GM20431 (cell line): ENCODE results near the gene MYH15.

Experiments
- in situ Hi-C: fragments of 300-500 bp; cut with MseI, MboI; formaldehyde crosslinking; loops from one replicate; pipeline ENCODE4 v1.15.0; 2020; ENCODE audit warnings: low sequenced_read_pairs; ENCODE audit not compliant: unreplicated experiment

MYH15 gene

DNA sequence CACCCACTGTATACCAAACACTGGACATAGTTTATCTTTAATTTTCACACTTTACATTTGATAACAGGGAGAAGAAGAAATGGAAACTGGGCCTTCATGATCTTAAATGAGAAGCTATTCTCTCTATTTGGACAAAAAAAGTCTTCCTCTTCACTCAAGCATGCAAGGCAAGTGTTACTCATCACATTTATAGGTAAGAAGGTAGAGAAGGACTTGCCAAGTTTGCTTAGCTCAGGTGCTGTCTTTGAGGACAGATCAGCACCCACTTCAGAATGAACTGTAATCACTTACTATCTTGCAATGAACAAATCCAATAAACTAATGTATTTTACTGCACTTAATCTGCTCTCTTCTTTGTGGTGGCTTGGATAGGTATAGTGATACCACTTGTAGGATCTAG, 1.1 kb upstream of the MYH15 start:
- in situ Hi-C loops, result no loop called here

GRCh38 chr3:108511055-108511454, 659 bp upstream of the MYH15 start:
- in situ Hi-C loops, result no loop called here

DNA sequence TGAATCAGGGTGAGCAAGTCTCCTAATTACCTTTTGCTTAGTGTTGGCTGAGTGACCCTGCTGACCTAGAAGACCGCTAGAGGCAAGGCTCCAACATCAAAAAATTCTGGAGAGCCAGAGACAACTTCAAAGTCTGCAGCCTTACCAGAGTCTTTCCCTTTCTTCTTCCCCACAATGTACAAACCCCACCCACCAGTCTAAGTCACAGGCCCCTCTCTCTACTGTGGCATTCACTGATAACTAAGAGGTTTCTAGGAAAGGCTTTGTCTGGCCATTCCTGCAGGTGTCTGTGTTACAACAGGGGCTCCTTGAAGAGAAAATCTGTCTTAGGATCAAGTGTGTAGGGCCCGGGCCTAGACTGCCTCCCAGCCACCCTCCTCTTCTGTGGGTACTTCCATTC, 525 bp downstream of the MYH15 start:
- in situ Hi-C loops, result no loop called here

DNA sequence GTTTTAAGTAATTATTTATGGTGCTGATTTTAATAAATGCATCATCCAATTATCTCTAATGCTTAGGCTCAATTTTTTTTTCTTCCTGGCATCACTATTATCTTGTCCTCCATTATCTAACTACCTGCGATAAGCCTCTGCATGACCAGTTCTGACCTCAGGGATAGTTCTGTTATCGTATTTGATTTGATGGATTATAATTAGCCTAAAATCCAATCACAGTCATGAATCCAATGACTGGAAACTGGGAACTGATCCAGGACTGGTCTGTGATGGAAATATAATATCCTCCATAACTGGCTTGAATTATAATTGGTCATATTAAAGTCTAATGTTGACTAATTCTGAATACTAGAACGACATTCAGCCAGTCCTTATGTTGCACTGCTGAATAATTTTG, 1.1 kb downstream of the MYH15 start:
- in situ Hi-C loops, result no loop called here

DNA sequence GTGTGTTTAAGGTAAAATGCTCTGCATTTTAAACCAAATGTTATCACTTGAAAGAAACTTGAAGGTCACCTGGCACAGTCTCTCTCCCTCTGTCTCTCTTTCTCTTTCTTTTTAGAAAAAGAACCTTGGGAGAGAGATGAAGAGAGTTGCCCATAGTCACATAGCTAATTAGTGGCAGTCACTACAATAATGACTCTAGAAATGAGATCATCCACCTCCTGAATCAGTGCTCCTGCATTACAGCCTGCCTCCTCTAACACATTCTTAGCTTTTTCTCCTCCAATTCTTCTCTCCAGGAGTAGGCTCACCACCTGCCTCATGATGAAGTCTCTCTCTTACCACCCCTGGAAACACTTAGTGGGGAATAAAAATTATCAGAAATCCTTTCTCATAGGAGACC, 2.5 kb downstream of the MYH15 start:
- in situ Hi-C loops, result no loop called here

DNA sequence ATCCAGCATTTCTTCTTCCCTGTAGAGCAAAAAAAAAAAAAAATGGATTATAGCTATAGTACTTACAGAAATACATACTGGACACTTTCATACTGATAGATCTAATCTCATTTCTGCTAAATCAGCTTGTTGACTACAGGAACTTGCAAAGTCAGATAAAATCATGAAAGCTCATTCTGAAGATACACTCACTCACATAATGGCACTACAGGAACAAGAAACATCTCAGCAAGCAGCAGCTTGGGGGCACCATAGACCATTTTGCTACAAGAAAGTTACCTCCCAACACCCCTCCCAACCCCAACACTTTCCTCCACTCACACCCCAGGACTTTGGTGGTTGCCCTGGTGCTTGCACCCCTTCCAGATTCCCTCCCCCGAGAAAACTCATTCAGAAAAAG, 4.6 kb downstream of the MYH15 start:
- in situ Hi-C loops, result no loop called here

- in situ Hi-C loops, result no loop called here
Measured at GRCh38 chr3:108503722-108504121, 6.7 kb downstream of the MYH15 start.

DNA sequence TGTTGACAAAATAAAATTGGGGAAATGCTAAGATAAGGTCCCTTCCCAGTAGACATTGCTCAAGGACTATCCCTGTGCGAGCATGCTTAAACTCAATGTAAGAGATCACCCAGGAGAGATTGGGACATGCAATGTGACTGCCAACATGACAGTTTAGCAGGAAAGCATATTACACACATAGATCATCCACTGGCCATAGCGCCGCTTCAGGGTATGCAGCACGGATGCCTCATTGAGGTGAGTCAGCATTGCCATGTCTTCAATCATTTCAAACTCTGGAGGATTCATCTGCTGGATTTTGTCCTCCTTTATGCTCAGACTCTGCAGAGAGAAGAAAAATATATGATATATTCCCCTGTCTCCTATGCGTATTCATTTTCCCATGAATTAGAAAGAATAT, 8.9 kb downstream of the MYH15 start:
- in situ Hi-C loops, result no loop called here

DNA sequence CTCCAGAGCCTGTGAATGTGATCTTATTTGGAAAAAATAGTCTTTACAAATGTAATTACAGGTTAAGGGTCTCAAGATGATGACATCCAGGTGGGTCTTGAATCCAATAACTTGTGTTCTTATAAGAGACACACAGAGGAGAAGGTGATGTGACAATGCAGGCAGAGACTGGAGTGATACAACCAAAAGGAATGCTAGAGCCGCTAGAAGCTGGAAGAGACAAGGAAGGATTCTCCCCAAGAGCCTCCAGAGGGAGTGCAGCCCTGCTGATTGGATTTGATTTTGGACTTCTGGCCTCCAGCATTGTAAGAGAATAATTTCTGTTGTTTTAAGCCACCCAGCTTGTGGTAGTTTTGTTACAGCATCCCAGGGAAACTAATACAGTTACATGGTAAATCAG, 9.7 kb downstream of the MYH15 start:
- in situ Hi-C loops, result no loop called here

DNA sequence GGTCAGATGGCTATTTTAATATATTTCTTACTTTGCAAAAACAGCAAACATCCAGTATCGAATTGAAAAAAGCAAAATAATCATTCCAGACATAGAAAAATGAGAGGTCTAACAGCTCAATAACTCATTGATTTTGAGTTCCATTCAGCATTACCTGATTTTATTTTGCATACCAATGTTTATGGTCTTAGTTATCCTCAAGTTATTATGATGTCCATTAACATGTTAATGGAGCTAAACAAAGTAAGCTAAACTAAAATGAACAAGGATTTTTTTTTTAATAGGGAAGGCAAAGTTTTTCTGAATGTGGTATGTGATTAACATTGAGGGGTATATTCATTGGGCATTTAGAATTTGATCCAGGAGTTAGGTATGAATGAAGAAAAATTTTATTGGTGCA, 13.1 kb downstream of the MYH15 start:
- in situ Hi-C loops, result loop anchor here (10.0 to 25.0 kb wide), 2 partner anchors 58 to 415 kb away; no protein-coding TSS in a partner anchor

DNA sequence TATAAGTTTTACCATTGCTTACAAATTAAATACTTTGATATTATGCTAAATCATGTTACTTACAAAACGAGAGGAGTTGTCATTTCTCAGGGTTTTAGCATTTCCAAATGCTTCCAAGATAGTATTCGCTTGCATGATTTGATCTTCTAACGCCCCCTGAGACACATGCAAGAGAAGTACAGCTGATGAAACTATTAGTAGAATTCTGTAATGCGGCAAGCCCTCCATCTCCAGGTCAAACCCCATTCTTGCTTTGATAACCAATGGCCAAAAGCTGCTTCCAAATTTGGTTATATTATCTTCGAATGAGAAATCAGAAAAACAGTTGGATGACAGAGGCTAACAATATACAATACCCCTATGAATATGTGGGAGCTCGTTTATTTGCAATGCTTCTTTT, 14.7 kb downstream of the MYH15 start:
- in situ Hi-C loops, result loop anchor here (10.0 to 25.0 kb wide), 2 partner anchors 59 to 417 kb away; no protein-coding TSS in a partner anchor

GRCh38 chr3:108494906-108495531, 15.4 kb downstream of the MYH15 start:
- in situ Hi-C loops, result loop anchor here (10.0 to 25.0 kb wide), 2 partner anchors 60 to 417 kb away; no protein-coding TSS in a partner anchor

DNA sequence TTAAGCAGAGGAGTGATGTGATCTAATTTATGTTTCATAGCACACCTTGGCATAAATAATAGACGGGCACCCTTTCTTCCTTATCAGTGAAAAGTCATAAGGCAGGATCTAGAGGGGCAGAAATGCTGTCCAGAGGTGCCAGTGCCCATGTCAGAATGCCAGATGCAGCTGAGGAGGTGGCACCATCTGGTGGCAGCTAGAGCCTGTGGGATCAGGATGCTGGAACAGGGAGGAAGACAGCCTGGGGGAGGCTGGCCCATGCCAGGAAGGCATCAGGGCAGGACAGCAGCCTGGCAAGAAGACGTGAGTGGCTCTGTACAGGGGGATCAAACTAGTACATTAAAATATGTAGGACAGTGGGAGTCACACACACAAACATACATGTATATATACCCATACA, 16.5 kb downstream of the MYH15 start:
- in situ Hi-C loops, result loop anchor here (10.0 to 25.0 kb wide), 2 partner anchors 61 to 418 kb away; no protein-coding TSS in a partner anchor

- in situ Hi-C loops, result loop anchor here (10.0 to 25.0 kb wide), 2 partner anchors 63 to 421 kb away; no protein-coding TSS in a partner anchor
Measured at GRCh38 chr3:108491456-108491855, 18.9 kb downstream of the MYH15 start.

DNA sequence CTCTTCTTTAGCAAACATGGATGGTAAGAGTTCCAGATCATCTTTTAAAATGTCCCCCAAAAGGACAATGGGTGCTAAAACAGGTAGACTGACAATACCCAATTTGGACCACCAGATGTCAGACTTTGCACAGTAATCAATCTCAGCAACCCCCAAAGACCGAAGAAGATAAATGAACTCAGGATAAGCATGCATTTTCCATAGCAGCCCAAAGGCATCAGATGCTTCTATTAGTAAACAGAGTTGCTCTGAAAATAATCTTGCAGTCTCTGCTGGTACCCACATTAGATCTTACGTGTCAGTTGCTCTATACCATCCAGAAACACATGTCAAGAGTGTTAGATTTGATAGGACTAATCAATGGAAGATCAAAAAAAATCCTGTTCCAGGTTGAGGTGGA, 20.6 kb downstream of the MYH15 start:
- in situ Hi-C loops, result loop anchor here (10.0 to 25.0 kb wide), 2 partner anchors 65 to 423 kb away; no protein-coding TSS in a partner anchor

DNA sequence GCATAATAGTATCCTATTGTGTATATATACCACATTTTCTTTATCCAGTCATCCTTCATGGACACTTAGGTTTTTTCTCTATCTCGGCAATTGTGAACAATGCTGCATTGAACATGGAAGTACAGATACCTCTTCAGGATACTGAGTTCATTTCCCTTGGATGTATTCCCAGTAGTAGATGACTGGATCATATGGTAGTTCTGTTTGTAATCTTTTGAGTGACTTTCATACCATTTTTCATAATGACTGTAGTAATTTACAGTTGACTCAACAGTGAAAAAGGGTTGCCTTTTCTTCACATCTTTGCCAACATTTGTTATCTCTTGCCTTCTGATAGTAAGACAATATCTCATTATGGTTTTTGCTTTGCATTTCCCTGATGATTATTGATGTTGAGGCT, 21.8 kb downstream of the MYH15 start:
- in situ Hi-C loops, result loop anchor here (25.0 kb wide), 1 partner anchor 424 kb away; no protein-coding TSS in a partner anchor

- in situ Hi-C loops, result loop anchor here (25.0 kb wide), 1 partner anchor 425 kb away; no protein-coding TSS in a partner anchor
Measured at GRCh38 chr3:108487439-108487838, 23.0 kb downstream of the MYH15 start.

DNA sequence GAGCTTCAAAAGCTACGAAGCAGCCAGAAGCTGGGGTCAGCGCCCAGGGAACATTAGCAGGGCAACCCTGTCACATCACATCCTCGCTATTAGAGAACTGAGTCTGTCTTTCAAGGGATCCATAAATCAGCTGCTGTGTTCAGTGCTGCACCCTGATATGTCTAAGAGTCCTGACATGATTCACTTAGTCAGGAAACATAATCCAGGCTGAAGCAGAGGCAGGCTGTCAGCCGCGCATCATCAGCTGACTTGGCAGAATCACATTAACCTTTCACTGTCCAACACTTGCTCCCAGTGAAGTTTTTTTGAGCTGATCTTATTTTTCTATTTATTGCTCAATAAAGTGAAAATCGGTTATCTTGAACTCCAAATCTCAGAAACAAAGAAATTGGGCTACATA, 23.5 kb downstream of the MYH15 start:
- in situ Hi-C loops, result loop anchor here (25.0 kb wide), 1 partner anchor 425 kb away; no protein-coding TSS in a partner anchor

- in situ Hi-C loops, result loop anchor here (25.0 kb wide), 1 partner anchor 426 kb away; no protein-coding TSS in a partner anchor
Measured at GRCh38 chr3:108486338-108486737, 24.1 kb downstream of the MYH15 start.

- in situ Hi-C loops, result loop anchor here (25.0 kb wide), 1 partner anchor 427 kb away; no protein-coding TSS in a partner anchor
Measured at GRCh38 chr3:108485146-108485545, 25.2 kb downstream of the MYH15 start.

DNA sequence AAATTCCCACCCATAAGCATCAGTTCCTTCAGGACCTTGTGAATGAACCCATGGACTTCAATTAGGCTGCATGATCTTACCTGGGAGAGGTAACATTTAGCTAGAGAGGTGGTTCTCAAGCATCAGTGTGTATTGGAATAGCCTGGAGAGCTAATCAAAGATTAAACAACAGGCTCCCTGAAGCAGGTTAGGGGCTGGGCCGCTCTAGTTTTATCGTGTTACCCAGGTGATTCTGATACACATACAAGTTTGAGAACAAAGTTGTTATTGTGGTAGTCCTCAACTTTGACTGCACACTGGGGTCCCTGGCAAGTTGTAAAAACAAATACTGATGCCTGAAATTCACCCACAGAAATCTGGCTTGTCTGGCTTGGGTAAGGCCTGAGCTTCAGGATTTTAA, 31.2 kb downstream of the MYH15 start:
- in situ Hi-C loops, result loop anchor here (25.0 kb wide), 1 partner anchor 433 kb away; no protein-coding TSS in a partner anchor
